ENCODE data around the gene BICDL1.

DNA sequence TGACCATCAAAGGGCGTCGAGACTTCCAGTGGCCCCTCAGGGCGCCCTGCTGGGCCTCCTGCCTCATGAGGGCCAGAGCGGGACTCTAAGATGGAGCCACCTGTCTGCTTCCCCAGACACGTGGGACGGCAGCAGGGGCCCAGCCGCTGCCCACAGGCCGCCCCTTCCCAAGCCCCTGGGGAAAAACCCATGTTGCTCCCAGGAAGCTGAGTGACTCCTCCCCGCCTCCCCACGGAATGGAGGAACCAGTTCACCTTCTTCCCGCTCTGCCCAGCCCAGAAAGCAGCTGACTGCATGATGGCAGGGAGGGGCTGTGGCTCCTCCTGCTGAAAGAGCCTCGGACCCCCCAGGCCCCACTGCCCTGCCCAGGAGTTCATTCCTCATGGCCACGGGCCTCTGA is 112.6 kb downstream of the BICDL1 start:
- TF ChIP-seq POLR2A (IDR thresholded peaks at IDR 0.05; ENCODE audit: low read depth, low read length) (no peak), POLR2AphosphoS5 (IDR thresholded peaks at IDR 0.05; ENCODE audit: low read depth, low read length) (no peak)
